ENCODE data around the gene WDR5B. TPM values are rescaled to one million over a fixed set of nuclear protein-coding genes. Genes with fewer than 3 reads are reported as not detected.

Gene WDR5B
- total and polyA plus RNA-seq, 2 of the 8 experiments (the other 6 are each of a cell fraction or from before 2014, with no cell fraction given): 1.9 to 3.5 TPM

DNA sequence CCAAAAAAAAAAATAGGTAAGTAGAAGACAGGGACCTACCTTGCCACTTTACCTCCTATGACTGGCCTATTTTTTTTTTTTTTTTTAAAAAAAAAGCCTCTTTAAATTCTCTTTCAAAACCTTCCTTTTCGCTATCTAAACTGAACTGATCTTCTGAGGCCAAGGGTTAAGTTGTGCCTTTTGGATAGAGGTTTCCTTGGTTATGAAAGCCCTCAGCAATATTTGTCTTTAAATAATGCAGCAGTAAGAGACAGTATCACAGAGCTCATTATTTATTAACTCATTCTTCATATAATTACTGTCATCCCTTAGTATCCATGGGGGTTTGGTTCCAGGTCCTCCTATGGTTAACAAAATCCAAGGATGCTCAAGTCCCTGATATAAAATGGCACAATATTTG lies 41.8 kb downstream of the WDR5B start:
- POLR2A ChIA-PET (ENCODE audit: partially characterized antibody): interaction anchor here (1.4 to 2.2 kb wide), 2 partner anchors 9 to 10 kb away, joined by 4 to 7 read pairs; partner anchors contain the start of genes FAM162A and MIX23
- no peak overlapping the region for H2BK15ac ChIP-seq (ENCODE audit: low read length)
- no peaks in the 10 kb centered on the region for H3K4me1 ChIP-seq (replicated peaks in 1 of 4; ENCODE audit: control insufficient read depth in 3 of 4, insufficient read depth in 4 of 4, low read length in 3 of 4)
- no peak overlapping the region for H2BK12ac ChIP-seq (ENCODE audit: low read depth, low read length)
- H2AK5ac ChIP-seq (ENCODE audit: low read depth, low read length): no peak overlapping the region
- H3K4ac ChIP-seq (replicated peaks; ENCODE audit: insufficient read length, low read depth, low read length): no peak overlapping the region
- H2AFZ ChIP-seq (ENCODE audit: low read length): no peak overlapping the region
- H3K27me3 ChIP-seq (replicated peaks in 1 of 4; ENCODE audit: control insufficient read depth in 3 of 4, extremely low read depth in 1 of 4, insufficient read depth in 3 of 4, low read length in 3 of 4): no peaks in the 10 kb centered on the region
- H3K18ac ChIP-seq (ENCODE audit: extremely low read depth, low read length): no peak overlapping the region
- H4K20me1 ChIP-seq (replicated peaks in 1 of 2; ENCODE audit: control insufficient read depth in 1 of 2, insufficient read depth in 2 of 2, low read length in 2 of 2): peaks cover 0 to 2% of the 10 kb centered on the region in 2 experiments
- TF ChIP-seq RFX5 (IDR thresholded peaks at IDR 0.05; ENCODE audit: borderline replicate concordance, low read depth, low read length) (no peak), CBX5 (IDR thresholded peaks at IDR 0.05; ENCODE audit: low read depth, low read length) (no peak), TEAD4 (IDR thresholded peaks at IDR 0.05; ENCODE audit: low read depth, low read length) (no peak), POU5F1 (IDR thresholded peaks at IDR 0.05; ENCODE audit: low read depth, low read length) (no peak), BRCA1 (IDR thresholded peaks at IDR 0.05; ENCODE audit: low read depth, low read length) (no peak)
- TF ChIP-seq, protein P1, sequence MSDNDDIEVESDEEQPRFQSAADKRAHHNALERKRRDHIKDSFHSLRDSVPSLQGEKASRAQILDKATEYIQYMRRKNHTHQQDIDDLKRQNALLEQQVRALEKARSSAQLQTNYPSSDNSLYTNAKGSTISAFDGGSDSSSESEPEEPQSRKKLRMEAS (IDR thresholded peaks at IDR 0.05): no peak
- H3K27ac ChIP-seq (ENCODE audit: low read depth, low read length): no peak overlapping the region
- CTCF ChIA-PET (ENCODE audit: partially characterized antibody): no interaction called here
- H3K56ac ChIP-seq (replicated peaks; ENCODE audit: insufficient read length, low read depth, low read length): no peak overlapping the region
- H3K79me2 ChIP-seq (ENCODE audit: control insufficient read depth in 1 of 2, insufficient read depth in 2 of 2, low read length in 2 of 2): peaks cover 0 to 40% of the 10 kb centered on the region in 2 experiments; a peak in 2 of 4 replicates
- no peaks in the 10 kb centered on the region for H3K9me3 ChIP-seq (ENCODE audit: insufficient read depth in 2 of 2, low read depth in 1 of 2, low read length in 1 of 2)
- no peak overlapping the region for H3K4me3 ChIP-seq (ENCODE audit: extremely low read depth in 1 of 4, insufficient read depth in 2 of 4, low read depth in 3 of 4, low read length in 4 of 4)
- no peaks in the 10 kb centered on the region for H3K23me2 ChIP-seq (ENCODE audit: low read depth, low read length)
- H2BK20ac ChIP-seq (ENCODE audit: low read length): no peak overlapping the region
- peaks cover 3 to 18% (median 6%) of the 10 kb centered on the region in 4 experiments; a peak in 5 of 8 replicates for H3K36me3 ChIP-seq (ENCODE audit: control insufficient read depth in 2 of 4, insufficient read depth in 4 of 4, low read length in 3 of 4)
- FAIRE-seq (no peak), DNase-seq (ENCODE audit: low read depth in 1 of 2, low spot score in 2 of 2) (no peak)
- H3K14ac ChIP-seq (ENCODE audit: insufficient read length): no peak overlapping the region
- 100% methylated on average over 1 of the region's 1 CpG; no CpG with 5 or more reads in 1 of the 2 experiments for WGBS, 2 experiments (ENCODE audit: extremely low coverage in 1 of 2, insufficient coverage in 1 of 2, insufficient read length in 1 of 2, insufficient replicate concordance in 2 of 2, low coverage in 1 of 2, low lambda C conversion rate in 2 of 2, missing lambda C conversion rate in 1 of 2)
- no peak overlapping the region for H4K8ac ChIP-seq (ENCODE audit: extremely low read depth, insufficient read depth, low read length)
- no peak overlapping the region for H4K91ac ChIP-seq (replicated peaks; ENCODE audit: insufficient read length, low read length)
- no peak overlapping the region for H2BK120ac ChIP-seq (replicated peaks; ENCODE audit: low read depth, low read length)
- H2BK5ac ChIP-seq (ENCODE audit: low read depth, low read length): no peak overlapping the region
- no peak overlapping the region for H4K5ac ChIP-seq (ENCODE audit: insufficient read length, low read depth, low read length)
- peaks cover 2% of the 10 kb centered on the region; the same call in 1 of the 2 replicates for H3K79me1 ChIP-seq (ENCODE audit: low read depth, low read length)
- no peak overlapping the region for H3K23ac ChIP-seq (ENCODE audit: insufficient read length)
- H3K9ac ChIP-seq (replicated peaks in 1 of 4; ENCODE audit: extremely low read depth in 1 of 4, low read depth in 3 of 4, low read length in 3 of 4): no peak overlapping the region
- H3K4me2 ChIP-seq (ENCODE audit: insufficient read depth in 1 of 2, low read depth in 2 of 2, low read length in 2 of 2): no peak overlapping the region
